Activated CD8-positive, alpha-beta memory T cell treated with anti-CD3 and anti-CD28 coated beads, Interleukin-2, amount 10 ng/mL, durations not matched to agents 7 days and 5 days (primary cell): Measurements from ENCODE around the gene ITPR3. TPM values are rescaled to one million over a fixed set of nuclear protein-coding genes. Genes with fewer than 3 reads are reported as not detected.

Experiments used
- ATAC-seq: fragments of 150-1000 bp; cut with Tn5 transposase; one replicate; pipeline ENCODE4 v1.10.0; 2021; ENCODE audit warnings: moderate library complexity
- CTCF ChIA-PET: fragments of 350-600 bp; sonication (Branson Sonifier 250); formaldehyde crosslinking; loops from one replicate; lab custom pipeline; 2021; ENCODE audit warnings: antibody characterized with exemption; lab: Charles Lee
- DNase-seq: peaks from one replicate; pipeline ENCODE4 v3.0.0-alpha.2; 2020
- H3K27ac Mint-ChIP-seq: one replicate; pipeline ENCODE4 v1.8.0; 2021; ENCODE audit warnings: mild to moderate bottlenecking, mixed read lengths
- H3K27me3 Mint-ChIP-seq: one replicate; pipeline ENCODE4 v1.8.0; 2021; ENCODE audit warnings: mixed read lengths
- H3K36me3 Mint-ChIP-seq: one replicate; pipeline ENCODE4 v1.8.0; 2021; ENCODE audit warnings: mild to moderate bottlenecking, mixed read lengths
- H3K4me1 Mint-ChIP-seq: one replicate; pipeline ENCODE4 v1.8.0; 2021; ENCODE audit warnings: mixed read lengths
- H3K4me3 Mint-ChIP-seq: one replicate; pipeline ENCODE4 v1.8.0; 2021; ENCODE audit warnings: mild to moderate bottlenecking, moderate library complexity, mixed read lengths
- H3K9me3 Mint-ChIP-seq: one replicate; pipeline ENCODE4 v1.8.0; 2022; ENCODE audit warnings: low read depth, mixed read lengths
- total RNA-seq, 2 experiments: library from RNA; stranded (reverse); gene quantifications; one replicate each; pipeline ENCODE4 v1.2.3, GENCODE V29; 2021

The ITPR3 gene
- total RNA-seq, 2 experiments from 2014 or later = 44.9 to 71.3 TPM

DNA sequence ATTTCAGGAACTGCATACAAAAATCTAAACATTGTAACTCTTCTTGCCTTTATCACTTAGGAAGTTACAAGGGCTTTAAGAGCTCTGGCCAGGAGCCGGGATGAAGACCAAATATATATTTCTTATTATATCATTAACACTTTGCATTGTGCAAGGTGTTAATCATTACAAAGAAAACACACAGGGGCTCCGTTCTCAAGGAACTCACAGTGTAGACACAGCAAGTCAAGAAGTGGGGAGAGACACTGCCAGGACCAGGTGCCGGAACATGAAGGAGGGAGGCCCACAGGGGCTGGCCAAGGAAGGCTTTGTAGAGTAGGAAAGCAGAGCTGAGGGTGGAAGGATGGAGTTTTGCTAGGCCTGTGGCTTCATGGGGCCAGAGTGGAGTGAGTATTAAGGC lies 17.4 kb downstream of the ITPR3 start:
- ATAC-seq = no peak
- H3K27ac Mint-ChIP-seq = no peak overlapping the region
- H3K9me3 Mint-ChIP-seq = no peaks in the 10 kb centered on the region
- H3K4me1 Mint-ChIP-seq = peaks cover 39% of the 10 kb centered on the region
- peaks cover 5% of the 10 kb centered on the region for H3K36me3 Mint-ChIP-seq
- no peak for DNase-seq
- H3K27me3 Mint-ChIP-seq = no peaks in the 10 kb centered on the region
- H3K4me3 Mint-ChIP-seq = no peak overlapping the region
- CTCF ChIA-PET = interaction anchor here (1.2 to 2.0 kb wide), 2 partner anchors 17 to 49 kb away, joined by 3 to 4 read pairs; partner anchors contain the start of gene ITPR3

DNA sequence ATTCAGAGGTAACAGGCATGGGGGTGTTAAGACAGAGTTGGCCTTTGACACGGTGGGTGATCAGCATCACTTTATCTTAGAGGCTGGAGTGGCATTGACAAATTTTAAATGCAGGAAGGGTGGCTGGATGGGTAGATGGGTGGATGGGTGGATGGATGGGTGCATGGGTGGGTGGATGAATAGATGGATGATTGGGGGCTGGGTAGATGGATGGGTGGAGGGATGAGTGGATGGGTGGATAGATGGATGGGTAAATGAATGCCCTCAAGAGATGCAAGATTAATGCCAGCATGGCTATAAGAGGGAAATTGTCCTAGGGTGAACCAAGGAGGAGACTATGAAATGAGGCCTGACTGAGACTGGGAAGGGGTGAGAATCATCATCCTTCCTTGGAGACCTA lies 18.4 kb downstream of the ITPR3 start:
- DNase-seq (no peak), ATAC-seq (no peak)
- Mint-ChIP-seq H3K36me3 (peaks cover 3% of the 10 kb centered on the region), H3K27ac (no peak overlapping the region), H3K4me1 (peaks cover 31% of the 10 kb centered on the region), H3K9me3 (no peaks in the 10 kb centered on the region), H3K4me3 (no peak overlapping the region), H3K27me3 (no peaks in the 10 kb centered on the region)
- CTCF ChIA-PET = interaction anchor here (1.2 kb wide), 1 partner anchor 50 kb away, joined by 3 read pairs; no protein-coding TSS in a partner anchor

DNA sequence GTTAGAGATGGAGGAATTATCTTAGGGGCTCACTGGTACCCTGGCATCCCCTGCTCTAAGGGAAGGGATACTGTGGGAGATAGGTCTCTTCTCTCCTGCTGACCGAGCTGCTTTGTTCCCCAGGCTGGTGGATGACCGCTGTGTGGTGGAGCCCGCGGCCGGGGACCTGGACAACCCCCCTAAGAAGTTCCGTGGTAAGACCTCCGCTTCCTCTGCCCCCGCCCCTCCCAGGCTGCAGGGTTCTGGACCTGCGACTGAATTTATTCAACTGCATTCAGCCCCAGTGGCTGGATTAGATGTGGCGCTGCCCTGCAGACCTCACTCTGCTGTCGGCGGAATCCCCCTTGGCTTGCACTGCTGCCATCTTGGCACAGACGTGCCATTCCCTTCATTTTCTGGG lies 19.2 kb downstream of the ITPR3 start:
- Mint-ChIP-seq H3K4me3 (no peak overlapping the region), H3K4me1 (peaks cover 26% of the 10 kb centered on the region), H3K27ac (no peak overlapping the region), H3K36me3 (peaks cover 3% of the 10 kb centered on the region), H3K27me3 (no peaks in the 10 kb centered on the region), H3K9me3 (no peaks in the 10 kb centered on the region)
- ATAC-seq (no peak), DNase-seq (no peak)
- CTCF ChIA-PET = no interaction called here

DNA sequence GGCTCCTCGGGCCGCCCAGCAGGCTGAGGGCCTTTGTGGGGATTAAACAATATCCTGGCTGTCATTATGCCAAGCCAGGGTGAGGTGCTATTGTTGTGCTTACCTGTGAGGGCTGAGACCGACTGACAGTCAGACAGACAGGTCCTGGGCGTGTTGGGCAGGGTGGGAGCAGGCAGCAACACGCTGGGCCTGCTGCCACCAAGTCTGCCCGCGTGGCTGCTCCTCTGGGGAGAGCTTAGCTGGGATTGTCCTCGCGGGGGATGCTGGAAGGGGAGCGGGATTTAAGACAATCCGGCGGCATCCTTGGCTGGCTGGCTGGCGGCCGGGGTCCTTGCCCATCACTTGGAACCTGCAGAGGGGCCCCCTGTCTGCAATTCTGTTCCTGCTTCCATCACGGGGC lies 20.0 kb downstream of the ITPR3 start:
- Mint-ChIP-seq H3K4me3 (no peak overlapping the region), H3K27me3 (no peaks in the 10 kb centered on the region), H3K27ac (no peak overlapping the region), H3K9me3 (no peaks in the 10 kb centered on the region), H3K4me1 (peaks cover 27% of the 10 kb centered on the region), H3K36me3 (peaks cover 3% of the 10 kb centered on the region)
- ATAC-seq (no peak), DNase-seq (no peak)
- CTCF ChIA-PET = no interaction called here

DNA sequence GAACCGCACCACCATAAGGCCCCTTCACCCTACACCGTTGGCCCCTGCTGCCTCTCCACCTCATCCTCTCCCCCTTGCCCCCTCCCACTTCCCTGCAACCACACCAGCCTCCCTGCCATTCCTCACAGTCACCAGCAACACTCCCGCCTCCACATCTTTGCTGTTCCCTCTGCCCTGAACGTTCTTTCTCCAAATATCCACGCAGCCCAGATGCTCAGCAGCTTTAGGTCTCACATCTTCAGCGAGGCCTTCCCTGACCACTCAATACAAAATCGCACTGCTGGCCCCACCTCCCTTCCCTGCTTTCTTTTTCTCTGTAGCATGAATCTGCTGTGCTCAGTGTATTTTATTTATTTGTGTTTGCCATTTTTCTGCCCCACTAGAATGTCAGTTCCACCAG lies 20.5 kb downstream of the ITPR3 start:
- Mint-ChIP-seq H3K4me1 (peaks cover 25% of the 10 kb centered on the region), H3K4me3 (no peak overlapping the region), H3K27ac (no peak overlapping the region), H3K27me3 (no peaks in the 10 kb centered on the region), H3K36me3 (peaks cover 1% of the 10 kb centered on the region), H3K9me3 (no peaks in the 10 kb centered on the region)
- CTCF ChIA-PET = no interaction called here
- ATAC-seq (no peak), DNase-seq (no peak)

DNA sequence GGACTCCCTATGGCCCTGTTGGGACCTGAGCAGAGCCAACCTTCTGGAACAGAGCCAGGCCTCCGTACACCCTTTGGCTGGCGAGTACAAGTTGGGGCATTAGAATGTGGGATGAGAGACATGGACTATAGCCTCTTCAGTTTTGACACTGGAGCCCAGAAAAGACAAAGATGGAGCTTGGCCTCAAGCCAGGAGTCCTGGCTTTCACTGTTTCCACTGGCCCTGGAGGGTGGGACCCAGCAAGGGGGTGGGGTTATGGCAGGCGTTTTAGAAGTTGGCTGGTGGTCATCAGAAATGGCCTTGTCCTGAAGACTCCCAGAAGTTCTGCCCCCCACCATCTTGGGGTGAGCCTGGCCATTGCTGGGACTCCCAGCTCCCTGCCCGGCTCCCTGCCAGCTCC lies 21.8 kb downstream of the ITPR3 start:
- Mint-ChIP-seq H3K4me1 (peaks cover 21% of the 10 kb centered on the region), H3K9me3 (no peaks in the 10 kb centered on the region), H3K4me3 (no peak overlapping the region), H3K27me3 (no peaks in the 10 kb centered on the region), H3K36me3 (peaks cover 8% of the 10 kb centered on the region), H3K27ac (no peak overlapping the region)
- no peak for DNase-seq
- no peak for ATAC-seq
- CTCF ChIA-PET = interaction anchor here (1.5 to 1.7 kb wide), 2 partner anchors 35 to 53 kb away, joined by 3 read pairs; no protein-coding TSS in a partner anchor

DNA sequence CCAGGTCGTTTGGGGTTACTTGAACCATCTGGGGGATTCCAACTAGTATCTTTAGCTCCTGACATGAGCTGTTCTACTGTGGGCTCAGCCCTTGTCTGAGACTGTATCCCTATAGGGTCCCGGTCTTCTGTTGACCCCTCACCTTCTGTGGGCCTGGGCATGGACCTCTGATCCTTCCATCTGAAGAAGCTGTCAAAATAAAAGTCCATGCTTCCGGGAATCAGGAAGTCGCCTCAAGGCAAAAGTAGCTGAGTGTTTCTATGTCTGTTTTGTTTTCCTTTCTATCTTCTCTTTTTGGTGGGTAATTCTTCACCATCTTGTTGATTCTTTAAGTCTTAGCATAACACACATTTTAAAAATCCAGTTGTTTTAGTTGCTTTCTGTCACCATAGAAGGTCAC lies 30.3 kb downstream of the ITPR3 start:
- Mint-ChIP-seq H3K4me1 (peaks cover 16% of the 10 kb centered on the region), H3K27ac (peak overlapping the region; percentile 36), H3K9me3 (no peaks in the 10 kb centered on the region), H3K4me3 (no peak overlapping the region), H3K36me3 (peaks cover 13% of the 10 kb centered on the region), H3K27me3 (no peaks in the 10 kb centered on the region)
- CTCF ChIA-PET = no interaction called here
- ATAC-seq = no peak
- no peak for DNase-seq

DNA sequence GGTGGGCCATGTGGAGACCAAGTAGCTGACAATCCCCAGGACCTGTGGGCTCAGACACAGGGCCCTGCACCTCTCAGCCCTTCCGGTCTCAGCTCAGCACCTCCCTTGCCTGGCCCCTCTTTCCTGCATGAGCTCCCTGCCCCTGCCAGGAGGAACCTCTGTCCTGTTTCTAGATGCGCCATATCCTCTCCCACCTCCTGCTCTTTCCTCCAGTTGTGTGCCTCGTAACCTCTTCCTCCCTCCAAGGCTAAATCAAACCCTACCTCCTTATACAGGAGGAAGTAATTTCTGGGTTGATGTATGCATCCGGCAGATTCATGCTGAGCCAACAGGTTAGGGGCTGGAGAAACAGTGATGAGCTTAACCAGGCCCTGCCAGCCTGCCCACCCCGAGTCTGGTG lies 30.9 kb downstream of the ITPR3 start:
- Mint-ChIP-seq H3K9me3 (no peaks in the 10 kb centered on the region), H3K4me1 (peaks cover 15% of the 10 kb centered on the region), H3K27ac (no peak overlapping the region), H3K27me3 (no peaks in the 10 kb centered on the region), H3K36me3 (peaks cover 13% of the 10 kb centered on the region), H3K4me3 (no peak overlapping the region)
- ATAC-seq (no peak), DNase-seq (no peak)
- CTCF ChIA-PET = no interaction called here

DNA sequence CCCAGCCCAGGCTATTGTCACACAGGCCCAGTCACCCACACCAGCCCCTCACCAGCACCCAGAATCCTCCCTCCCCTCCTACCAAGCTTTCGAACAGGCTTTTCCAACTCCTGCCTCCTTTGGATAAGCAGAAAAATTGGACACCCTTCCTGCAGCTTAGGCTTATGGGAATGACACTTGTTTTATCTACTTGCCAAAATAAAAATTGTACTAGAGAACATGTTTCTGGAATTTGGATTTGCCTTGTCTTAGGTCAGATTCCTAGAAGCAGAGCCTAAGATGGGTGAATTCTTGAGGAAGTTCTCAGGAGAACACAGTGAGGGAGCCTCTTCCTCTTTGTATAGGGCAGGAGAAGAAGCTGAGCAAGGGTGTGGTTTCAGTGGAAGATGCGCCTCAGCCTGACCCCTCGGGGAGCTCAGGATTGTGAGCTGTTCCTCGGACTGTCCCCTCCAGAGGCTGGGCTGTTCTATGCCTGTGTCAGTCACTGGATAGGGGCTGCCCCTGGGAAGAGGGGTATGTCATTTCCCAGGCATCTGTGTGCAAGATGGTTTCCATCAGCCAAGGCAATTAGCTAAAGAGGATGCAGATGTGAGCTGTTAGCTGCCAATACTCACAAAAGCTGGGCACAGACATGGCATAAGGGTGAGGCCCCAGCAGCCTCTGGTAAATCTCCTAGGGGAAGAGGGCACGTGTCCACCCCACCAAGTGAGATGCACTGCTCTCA lies 33.9 kb downstream of the ITPR3 start:
- Mint-ChIP-seq H3K4me3 (no peak overlapping the region), H3K9me3 (no peaks in the 10 kb centered on the region), H3K27ac (no peak overlapping the region), H3K4me1 (peaks cover 8% of the 10 kb centered on the region), H3K27me3 (no peaks in the 10 kb centered on the region), H3K36me3 (peaks cover 2% of the 10 kb centered on the region)
- ATAC-seq = no peak
- DNase-seq = no peak
- CTCF ChIA-PET = interaction anchor here (1.8 kb wide), 1 partner anchor 46 kb away, joined by 5 read pairs; no protein-coding TSS in a partner anchor

DNA sequence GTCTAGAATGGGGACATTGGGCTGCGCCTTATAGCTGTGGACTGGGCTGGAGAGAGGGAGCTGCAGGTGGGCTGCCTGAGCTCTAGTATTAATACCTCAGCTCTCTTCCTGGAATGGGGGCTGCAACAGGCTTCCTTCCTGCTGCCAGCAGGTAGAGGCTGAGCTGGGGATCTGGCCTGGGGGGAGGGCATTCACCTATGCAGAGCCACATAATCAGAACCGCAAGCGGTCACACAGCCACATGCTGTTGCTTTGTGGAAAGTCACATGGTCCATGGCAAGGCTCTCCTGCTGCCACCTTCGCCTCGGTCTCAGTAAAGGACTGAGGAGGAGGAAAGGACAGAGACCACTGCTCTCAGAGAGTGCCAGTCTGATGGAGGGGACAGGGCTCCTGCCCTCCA lies 35.7 kb downstream of the ITPR3 start:
- no peaks in the 10 kb centered on the region for H3K27me3 Mint-ChIP-seq
- H3K4me3 Mint-ChIP-seq = no peak overlapping the region
- CTCF ChIA-PET = no interaction called here

DNA sequence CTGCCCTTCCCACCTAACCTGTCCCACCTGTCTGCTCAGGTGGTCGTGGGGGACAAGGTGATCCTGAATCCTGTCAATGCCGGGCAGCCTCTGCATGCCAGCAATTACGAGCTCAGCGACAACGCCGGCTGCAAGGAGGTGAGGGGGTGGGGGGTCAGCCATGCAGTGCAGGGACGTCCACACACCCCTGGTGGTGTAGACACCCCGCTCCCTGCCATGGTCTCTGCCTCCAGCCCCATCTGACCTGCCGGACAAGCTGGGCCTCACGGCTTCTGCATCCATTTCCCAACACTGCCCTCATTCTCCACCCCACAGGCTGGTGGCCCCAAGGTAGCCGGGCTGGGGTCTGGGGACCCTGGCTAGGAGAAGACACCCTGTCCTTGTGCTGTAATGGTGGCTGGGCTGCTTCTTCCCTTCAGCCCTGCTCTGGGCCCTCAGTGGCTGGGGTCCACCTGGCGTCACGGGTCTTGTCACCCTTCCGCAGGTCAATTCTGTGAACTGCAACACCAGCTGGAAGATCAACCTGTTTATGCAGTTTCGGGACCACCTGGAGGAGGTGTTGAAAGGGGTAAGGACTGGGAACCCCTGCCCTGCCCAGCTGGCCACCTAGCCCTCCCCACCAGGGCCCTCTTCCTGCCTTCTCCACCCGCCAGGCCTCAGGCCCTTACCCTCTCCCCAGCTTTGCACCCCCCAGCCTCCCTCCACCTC lies 38.0 kb downstream of the ITPR3 start:
- Mint-ChIP-seq H3K9me3 (no peaks in the 10 kb centered on the region), H3K4me3 (no peak overlapping the region), H3K36me3 (peaks cover 5% of the 10 kb centered on the region), H3K27me3 (no peaks in the 10 kb centered on the region), H3K4me1 (peaks cover 6% of the 10 kb centered on the region), H3K27ac (no peak overlapping the region)
- ATAC-seq (no peak), DNase-seq (no peak)
- CTCF ChIA-PET = no interaction called here

More for the DNA sequence above, 35.7 kb downstream of the ITPR3 start:
- H3K36me3 Mint-ChIP-seq = peaks cover 5% of the 10 kb centered on the region
- ATAC-seq (no peak), DNase-seq (no peak)
- peaks cover 6% of the 10 kb centered on the region for H3K4me1 Mint-ChIP-seq
- no peak overlapping the region for H3K27ac Mint-ChIP-seq
- H3K9me3 Mint-ChIP-seq = no peaks in the 10 kb centered on the region

DNA sequence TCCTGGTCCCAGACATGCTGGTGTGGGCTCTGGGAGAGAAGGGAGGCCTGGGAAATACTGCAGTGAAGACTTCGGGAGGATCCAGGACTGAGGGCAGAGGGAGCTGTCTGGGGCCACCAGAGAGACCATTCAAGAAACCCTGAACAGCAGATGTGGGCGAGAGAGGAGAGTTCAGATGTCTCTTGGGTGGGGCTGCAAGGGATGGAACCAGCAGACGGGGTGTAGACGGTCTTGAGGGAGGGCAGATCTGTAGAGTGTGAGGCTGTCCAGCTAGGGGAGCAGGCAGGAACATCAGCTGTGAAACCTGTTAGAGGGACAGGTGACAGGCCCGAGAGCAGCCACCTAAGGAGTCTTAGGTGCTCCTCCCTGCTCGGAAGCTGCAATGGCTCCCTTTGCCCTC lies 38.9 kb downstream of the ITPR3 start:
- Mint-ChIP-seq H3K27ac (peak overlapping the region; percentile 29), H3K4me3 (no peak overlapping the region), H3K36me3 (peaks cover 5% of the 10 kb centered on the region), H3K4me1 (no peaks in the 10 kb centered on the region), H3K9me3 (no peaks in the 10 kb centered on the region), H3K27me3 (no peaks in the 10 kb centered on the region)
- ATAC-seq (no peak), DNase-seq (no peak)
- CTCF ChIA-PET = no interaction called here

DNA sequence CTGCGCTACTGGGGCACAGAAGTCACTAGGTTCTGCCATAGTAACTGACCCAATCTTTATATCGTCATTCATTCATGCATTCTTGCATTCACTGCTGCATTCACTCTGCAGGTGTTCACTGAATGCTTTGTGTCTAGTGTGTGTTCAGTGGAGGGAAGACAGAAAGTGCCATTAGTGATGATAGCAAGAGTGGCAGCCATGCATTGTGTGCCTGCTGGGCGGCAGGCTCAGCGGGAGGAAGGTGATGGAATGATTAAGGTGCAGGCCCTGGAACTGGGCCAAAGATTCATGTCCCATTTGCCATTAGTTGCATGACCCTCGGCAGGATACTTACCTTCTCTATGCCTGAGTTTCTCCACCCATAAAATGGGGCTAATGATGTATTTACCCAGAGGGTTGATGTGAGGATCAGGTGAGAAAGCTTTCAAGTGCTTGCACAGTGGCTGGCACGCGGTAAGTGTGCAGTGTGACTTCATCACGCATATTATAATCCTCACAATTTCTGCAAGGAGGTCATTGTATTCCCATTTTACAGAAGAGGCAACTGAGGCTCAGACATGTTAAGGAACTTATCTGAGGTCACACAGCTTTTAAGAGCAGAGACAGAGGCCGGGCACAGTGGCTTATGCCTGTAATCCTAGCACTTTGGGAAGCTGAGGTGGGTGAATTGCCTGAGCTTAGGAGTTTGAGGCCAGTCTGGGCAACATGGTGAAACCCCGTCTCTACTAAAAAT lies 40.1 kb downstream of the ITPR3 start:
- CTCF ChIA-PET = interaction anchor here (1.1 kb wide), 1 partner anchor 53 kb away, joined by 3 read pairs; no protein-coding TSS in a partner anchor
- Mint-ChIP-seq H3K27ac (no peak overlapping the region), H3K36me3 (peaks cover 6% of the 10 kb centered on the region), H3K4me1 (no peaks in the 10 kb centered on the region), H3K4me3 (no peak overlapping the region), H3K27me3 (no peaks in the 10 kb centered on the region), H3K9me3 (no peaks in the 10 kb centered on the region)
- no peak for DNase-seq
- ATAC-seq = no peak
